H9 (cell line): Measurements from ENCODE around the gene PIGL. TPM values are rescaled to one million over a fixed set of nuclear protein-coding genes. Genes with fewer than 3 reads are reported as not detected.

ENCODE experiments used
- DNase-seq: peaks from one replicate; pipeline ENCODE4 v3.0.0-alpha.2; 2017
- H2AFZ ChIP-seq: one replicate; pipeline ENCODE4 v1.6.1; 2013; ENCODE audit warnings: mild to moderate bottlenecking, low read length, control low read depth, moderate library complexity
- H2AK5ac ChIP-seq: 2 replicates; pipeline ENCODE4 v1.6.1; 2013; ENCODE audit warnings: low read length, control low read depth, mixed read lengths; ENCODE audit not compliant: insufficient read length
- H2BK120ac ChIP-seq: one replicate; pipeline ENCODE4 v1.6.1; 2013; ENCODE audit warnings: low read depth, mild to moderate bottlenecking, low read length, control low read depth, inconsistent platforms; ENCODE audit not compliant: poor library complexity, severe bottlenecking
- H2BK12ac ChIP-seq: 2 replicates; pipeline ENCODE4 v1.6.1; 2013; ENCODE audit warnings: low read length, control low read depth, mixed read lengths, low read depth; ENCODE audit not compliant: insufficient read length
- H2BK15ac ChIP-seq: 2 replicates; pipeline ENCODE4 v1.6.1; 2013; ENCODE audit warnings: low read depth, low read length, control low read depth
- H2BK20ac ChIP-seq: one replicate; pipeline ENCODE4 v1.6.1; 2013; ENCODE audit warnings: low read depth, mild to moderate bottlenecking, low read length, control low read depth, inconsistent platforms; ENCODE audit not compliant: poor library complexity, severe bottlenecking
- H2BK5ac ChIP-seq: 2 replicates; pipeline ENCODE4 v1.6.1; 2013; ENCODE audit warnings: low read length, control low read depth, mixed read lengths; ENCODE audit not compliant: insufficient read length
- H3K14ac ChIP-seq: 2 replicates; pipeline ENCODE4 v1.6.1; 2013; ENCODE audit warnings: low read length, control low read depth; ENCODE audit not compliant: insufficient read depth
- H3K18ac ChIP-seq: 2 replicates; pipeline ENCODE4 v1.6.1; 2013; ENCODE audit warnings: low read depth, mild to moderate bottlenecking, mixed read lengths, low read length, control low read depth; ENCODE audit not compliant: insufficient read length
- H3K23ac ChIP-seq: 2 replicates; pipeline ENCODE4 v1.6.1; 2013; ENCODE audit warnings: low read length, control low read depth, mixed read lengths, low read depth; ENCODE audit not compliant: insufficient read length
- H3K23me2 ChIP-seq: 2 replicates; pipeline ENCODE4 v1.6.1; 2013; ENCODE audit warnings: low read depth, mild to moderate bottlenecking, mixed read lengths, low read length, control low read depth; ENCODE audit not compliant: insufficient read length, poor library complexity, severe bottlenecking
- H3K27ac ChIP-seq: 2 replicates; pipeline ENCODE4 v1.5.1; 2013; ENCODE audit warnings: low read length, control low read depth, mixed read lengths, low read depth; ENCODE audit not compliant: insufficient read length
- H3K27me3 ChIP-seq: 2 replicates; pipeline ENCODE4 v1.6.1; 2013; ENCODE audit warnings: low read length, control low read depth, inconsistent platforms; ENCODE audit not compliant: insufficient read depth
- H3K4ac ChIP-seq: 2 replicates; pipeline ENCODE4 v1.6.1; 2013; ENCODE audit warnings: low read depth, mild to moderate bottlenecking, control low read depth, inconsistent platforms, low read length, moderate library complexity
- H3K4me1 ChIP-seq: 2 replicates; pipeline ENCODE4 v1.6.1; 2013; ENCODE audit warnings: low read length, control low read depth, inconsistent platforms; ENCODE audit not compliant: insufficient read depth
- H3K4me2 ChIP-seq: 2 replicates; pipeline ENCODE4 v1.6.1; 2013; ENCODE audit warnings: low read length, control low read depth, mixed read lengths; ENCODE audit not compliant: insufficient read length, insufficient read depth
- H3K56ac ChIP-seq: 2 replicates; pipeline ENCODE4 v1.6.1; 2013; ENCODE audit warnings: low read depth, mild to moderate bottlenecking, mixed read lengths, low read length, control low read depth; ENCODE audit not compliant: insufficient read length
- H3K79me1 ChIP-seq: 2 replicates; pipeline ENCODE4 v1.6.1; 2013; ENCODE audit warnings: low read depth, mild to moderate bottlenecking, moderate library complexity, low read length, control low read depth, inconsistent platforms; ENCODE audit not compliant: insufficient read depth, poor library complexity, severe bottlenecking
- H3K79me2 ChIP-seq: 2 replicates; pipeline ENCODE4 v1.6.1; 2013; ENCODE audit warnings: low read length, control low read depth, inconsistent platforms; ENCODE audit not compliant: insufficient read depth
- H3K9ac ChIP-seq: 2 replicates; pipeline ENCODE4 v1.6.1; 2013; ENCODE audit warnings: low read length, control low read depth, mixed read lengths; ENCODE audit not compliant: insufficient read length; ENCODE audit errors: extremely low read depth
- H3K9me3 ChIP-seq: one replicate; pipeline ENCODE4 v1.6.1; 2013; ENCODE audit warnings: low read depth, low read length, inconsistent platforms; ENCODE audit not compliant: control insufficient read depth
- H3T11ph ChIP-seq: one replicate; pipeline ENCODE4 v1.6.1; 2013; ENCODE audit warnings: mild to moderate bottlenecking, low read length, control low read depth, inconsistent platforms
- H4K20me1 ChIP-seq: one replicate; pipeline ENCODE4 v1.6.1; 2013; ENCODE audit not compliant: control insufficient read depth, insufficient read length, insufficient read depth
- H4K5ac ChIP-seq: 2 replicates; pipeline ENCODE4 v1.6.1; 2013; ENCODE audit warnings: low read depth, mild to moderate bottlenecking, mixed read lengths, low read length, control low read depth; ENCODE audit not compliant: insufficient read length
- H4K8ac ChIP-seq: replicated peaks from 2 replicates; pipeline ENCODE4 v1.6.1; 2013; ENCODE audit warnings: low read length, control low read depth, mixed read lengths, low read depth; ENCODE audit not compliant: insufficient read length
- H4K91ac ChIP-seq: 2 replicates; pipeline ENCODE4 v1.6.1; 2013; ENCODE audit warnings: low read depth, mild to moderate bottlenecking, moderate library complexity, mixed read lengths, low read length, control low read depth; ENCODE audit not compliant: insufficient read length
- H3K27ac Mint-ChIP-seq, 3 experiments: 2 replicates in 2 of 3; 3 replicates in 1 of 3; pipeline ENCODE4 v1.8.0; 2020 to 2021; ENCODE audit warnings: mixed read lengths in 3 of 3, mild to moderate bottlenecking in 1 of 3, moderate library complexity in 1 of 3
- H3K27me3 Mint-ChIP-seq: 2 replicates; pipeline ENCODE4 v1.8.0; 2021; ENCODE audit warnings: low read depth, mild to moderate bottlenecking, moderate library complexity, mixed read lengths
- H3K36me3 Mint-ChIP-seq, 3 experiments: 2 replicates in 2 of 3; 3 replicates in 1 of 3; pipeline ENCODE4 v1.8.0; 2020 to 2021; ENCODE audit warnings: low read depth in 3 of 3, mixed read lengths in 3 of 3; ENCODE audit not compliant: insufficient read depth in 1 of 3
- H3K4me1 Mint-ChIP-seq, 2 experiments: 2 replicates each; pipeline ENCODE4 v1.8.0; 2020; ENCODE audit warnings: mixed read lengths in 2 of 2
- H3K4me3 Mint-ChIP-seq, 2 experiments: 2 replicates in 1 of 2; 3 replicates in 1 of 2; pipeline ENCODE4 v1.8.0; 2020 to 2021; ENCODE audit warnings: mild to moderate bottlenecking in 2 of 2, mixed read lengths in 2 of 2, moderate library complexity in 1 of 2
- H3K9me3 Mint-ChIP-seq, 2 experiments: 2 replicates in 1 of 2; 3 replicates in 1 of 2; pipeline ENCODE4 v1.8.0; 2020; ENCODE audit warnings: mild to moderate bottlenecking in 2 of 2, mixed read lengths in 2 of 2, moderate library complexity in 1 of 2
- WGBS: extraction: QIAGEN DNeasy Blood & Tissue Kit; methylation state at CpG from one replicate; pipeline ENCODE4 v1.1.7; 2013; ENCODE audit warnings: missing lambda C conversion rate, low lambda C conversion rate, mixed read lengths; ENCODE audit not compliant: insufficient read length; ENCODE audit errors: extremely low coverage; 5-methylcytosine and 5-hydroxymethylcytosine counted together
- total RNA-seq: library from RNA; stranded (reverse); gene quantifications from 2 replicates; pipeline ENCODE4 v1.2.1, GENCODE V29; 2021
- TF ChIP-seq, protein P1 (sequence below): fragments of 200-600 bp; sonication (generic); conservative IDR thresholded peaks from 3 replicates; pipeline ENCODE4 v1.8.0; 2021; ENCODE audit warnings: antibody characterized with exemption, mild to moderate bottlenecking

PIGL gene
- total RNA-seq, 1 experiment from 2014 or later, result 21.6 TPM

DNA sequence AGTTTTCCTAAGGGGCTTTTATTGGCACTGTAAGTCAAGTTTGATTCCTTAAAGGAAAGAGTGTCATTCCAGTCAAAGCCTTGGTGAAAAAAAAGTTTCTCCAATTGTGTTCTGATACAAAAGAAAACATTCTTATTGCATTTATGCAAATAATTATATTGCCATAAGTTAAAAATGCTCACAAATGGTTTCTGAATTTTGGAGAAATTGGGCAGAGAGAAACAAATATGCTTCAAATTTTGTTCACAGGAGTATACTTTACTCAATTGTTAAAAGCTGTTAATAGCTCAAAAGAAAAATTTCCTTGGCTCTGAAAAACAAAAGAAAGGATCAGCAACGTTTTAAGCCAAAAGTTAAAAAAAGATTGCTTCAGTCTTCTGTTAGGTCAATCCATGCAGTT lies 60.2 kb downstream of the PIGL start:
- Histone ChIP-seq H2BK120ac (no peak overlapping the region), H3K18ac (no peak overlapping the region), H4K8ac (no peak overlapping the region), H4K20me1 (no peaks in the 10 kb centered on the region), H2AFZ (no peak overlapping the region), H3K23me2 (no peaks in the 10 kb centered on the region), H3K56ac (no peak overlapping the region), H3K9ac (no peak overlapping the region), H3K4me2 (no peak overlapping the region), H2BK20ac (no peak overlapping the region), H3K14ac (no peak overlapping the region), H2BK15ac (no peak overlapping the region), H2BK5ac (no peak overlapping the region), H3K23ac (no peak overlapping the region), H3K4ac (no peak overlapping the region), H3K9me3 (no peaks in the 10 kb centered on the region), H3K79me1 (no peaks in the 10 kb centered on the region), H4K91ac (no peak overlapping the region), H2BK12ac (no peak overlapping the region), H3K27me3 (no peaks in the 10 kb centered on the region), H3K79me2 (0 out of 2 replicates have a peak, but pooled peaks cover 1% of the 10 kb centered on the region), H2AK5ac (no peak overlapping the region), H4K5ac (no peak overlapping the region), H3T11ph (no peak overlapping the region), H3K4me1 (no peaks in the 10 kb centered on the region; the same call in none of the 2 replicates), H3K27ac (no peak overlapping the region)
- no peak for DNase-seq
- TF ChIP-seq, protein P1, sequence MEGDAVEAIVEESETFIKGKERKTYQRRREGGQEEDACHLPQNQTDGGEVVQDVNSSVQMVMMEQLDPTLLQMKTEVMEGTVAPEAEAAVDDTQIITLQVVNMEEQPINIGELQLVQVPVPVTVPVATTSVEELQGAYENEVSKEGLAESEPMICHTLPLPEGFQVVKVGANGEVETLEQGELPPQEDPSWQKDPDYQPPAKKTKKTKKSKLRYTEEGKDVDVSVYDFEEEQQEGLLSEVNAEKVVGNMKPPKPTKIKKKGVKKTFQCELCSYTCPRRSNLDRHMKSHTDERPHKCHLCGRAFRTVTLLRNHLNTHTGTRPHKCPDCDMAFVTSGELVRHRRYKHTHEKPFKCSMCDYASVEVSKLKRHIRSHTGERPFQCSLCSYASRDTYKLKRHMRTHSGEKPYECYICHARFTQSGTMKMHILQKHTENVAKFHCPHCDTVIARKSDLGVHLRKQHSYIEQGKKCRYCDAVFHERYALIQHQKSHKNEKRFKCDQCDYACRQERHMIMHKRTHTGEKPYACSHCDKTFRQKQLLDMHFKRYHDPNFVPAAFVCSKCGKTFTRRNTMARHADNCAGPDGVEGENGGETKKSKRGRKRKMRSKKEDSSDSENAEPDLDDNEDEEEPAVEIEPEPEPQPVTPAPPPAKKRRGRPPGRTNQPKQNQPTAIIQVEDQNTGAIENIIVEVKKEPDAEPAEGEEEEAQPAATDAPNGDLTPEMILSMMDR, result no peak
- no peak overlapping the region for H3K27ac Mint-ChIP-seq
- no peaks in the 10 kb centered on the region for H3K27me3 Mint-ChIP-seq
- H3K4me1 Mint-ChIP-seq, result no peaks in the 10 kb centered on the region
- peaks cover 6 to 13% of the 10 kb centered on the region in 2 experiments; a peak in 3 of 5 replicates for H3K9me3 Mint-ChIP-seq
- no CpG with 5 or more reads among the region's 1 CpG for WGBS
- H3K36me3 Mint-ChIP-seq, result peaks cover 12 to 35% (median 31%) of the 10 kb centered on the region in 3 experiments
- no peak overlapping the region for H3K4me3 Mint-ChIP-seq
